Endothelial cell of umbilical vein (primary cell): ENCODE measurements around the gene CSRP1. TPM values are rescaled to one million over a fixed set of nuclear protein-coding genes. Genes with fewer than 3 reads are reported as not detected.
A peak's percentile ranks its signal among the peaks of the same experiment; 100 is the strongest.

ENCODE experiments used
- BruUV-seq: library from RNA; stranded (reverse); fragments of 400-500 nt; replicated peaks from 2 replicates; lab custom pipeline; 2021; lab: Mats Ljungman, UMichigan
- CTCF ChIA-PET: fragments of 300-600, 350-600 bp; sonication (Branson Sonifier 250); formaldehyde crosslinking; loops from one replicate; lab custom pipeline; 2021; ENCODE audit warnings: antibody characterized with exemption, inconsistent platforms; lab: Charles Lee
- POLR2A ChIA-PET: fragments of 300-600, 350-600 bp; sonication (Branson Sonifier 250); formaldehyde crosslinking; loops from one replicate; lab custom pipeline; 2021; ENCODE audit warnings: antibody characterized with exemption, inconsistent platforms; lab: Charles Lee
- DNase-seq: peaks from one replicate; pipeline ENCODE4 v3.0.0-alpha.2; 2011; ENCODE audit warnings: low read depth, low spot score
- FAIRE-seq: peaks from 2 replicates; lab custom pipeline; 2011; peaks lifted over from hg19 to GRCh38; lab: Jason Lieb, UNC
- H2AFZ ChIP-seq: 2 replicates; pipeline ENCODE4 v1.6.0; 2012; ENCODE audit warnings: low read depth, low read length, control low read depth, inconsistent platforms
- H3K27ac ChIP-seq: 2 replicates; pipeline ENCODE4 v1.5.1; 2011; ENCODE audit warnings: low read depth, mild to moderate bottlenecking, control low read depth, low read length, moderate library complexity; ENCODE audit not compliant: insufficient read depth
- H3K27me3 ChIP-seq, 2 experiments: 2 replicates each; pipeline versions ENCODE4 v1.6.0 to v1.6.1; 2011; ENCODE audit warnings: low read length in 2 of 2, mixed read lengths in 1 of 2; ENCODE audit not compliant: control insufficient read depth in 2 of 2, insufficient read depth in 2 of 2
- H3K36me3 ChIP-seq, 2 experiments: 2 replicates in 1 of 2; 3 replicates in 1 of 2; pipeline ENCODE4 v1.5.1; 2011; ENCODE audit warnings: low read length in 2 of 2, mild to moderate bottlenecking in 1 of 2, moderate library complexity in 1 of 2; ENCODE audit not compliant: control insufficient read depth in 2 of 2, insufficient read depth in 2 of 2; ENCODE audit errors: extremely low read depth in 1 of 2
- H3K4me1 ChIP-seq: 3 replicates; pipeline ENCODE4 v1.5.1; 2011; ENCODE audit warnings: mild to moderate bottlenecking, low read length; ENCODE audit not compliant: control insufficient read depth, insufficient read depth; ENCODE audit errors: extremely low read depth
- H3K4me2 ChIP-seq: 2 replicates; pipeline ENCODE4 v1.6.1; 2011; ENCODE audit warnings: low read length, control low read depth, mixed read lengths; ENCODE audit not compliant: insufficient read depth
- H3K4me3 ChIP-seq, 3 experiments: fragments of 200-600 bp in 1 of 3; sonication (generic), shearing (Covaris generic) in 1 of 3; replicated peaks in 1 of 3; 2 replicates each; pipeline ENCODE4 v1.5.1; 2011 to 2016; ENCODE audit warnings: control low read depth in 3 of 3, low read length in 3 of 3, mild to moderate bottlenecking in 2 of 3, inconsistent platforms in 1 of 3, low read depth in 1 of 3, moderate library complexity in 1 of 3; ENCODE audit not compliant: insufficient read depth in 1 of 3
- H3K79me2 ChIP-seq: 2 replicates; pipeline ENCODE4 v1.6.0; 2012; ENCODE audit warnings: low read length, inconsistent platforms; ENCODE audit not compliant: control insufficient read depth, insufficient read depth
- H3K9ac ChIP-seq: replicated peaks from 2 replicates; pipeline ENCODE3; 2011; ENCODE audit warnings: low read length, control low read depth; ENCODE audit not compliant: insufficient read depth; ENCODE audit errors: extremely low read depth
- H3K9me1 ChIP-seq: replicated peaks from 3 replicates; pipeline ENCODE4 v1.6.0; 2011; ENCODE audit warnings: mild to moderate bottlenecking, low read length; ENCODE audit not compliant: control insufficient read depth, insufficient read depth; ENCODE audit errors: extremely low read depth
- H3K9me3 ChIP-seq: replicated peaks from 2 replicates; pipeline ENCODE4 v1.5.1; 2012; ENCODE audit warnings: low read length, inconsistent platforms; ENCODE audit not compliant: control insufficient read depth, insufficient read depth
- H4K20me1 ChIP-seq: replicated peaks from 2 replicates; pipeline ENCODE3; 2011; ENCODE audit warnings: mild to moderate bottlenecking, low read length; ENCODE audit not compliant: control insufficient read depth, insufficient read depth; ENCODE audit errors: extremely low read depth
- CTCF ChIP-seq, 2 donors: IDR thresholded peaks; 1 replicate in 1 of 2; 2 replicates in 1 of 2; pipeline ENCODE4 v1.5.1; 2011; ENCODE audit warnings: low read length in 2 of 2, mild to moderate bottlenecking in 2 of 2, moderate library complexity in 2 of 2, control low read depth in 1 of 2, inconsistent platforms in 1 of 2, low read depth in 1 of 2; ENCODE audit not compliant: insufficient read depth in 1 of 2; ENCODE audit errors: extremely low read depth in 1 of 2
- EZH2 ChIP-seq: IDR thresholded peaks from 2 replicates; pipeline ENCODE4 v1.6.1; 2012; ENCODE audit warnings: borderline replicate concordance, low read depth, mild to moderate bottlenecking, moderate library complexity, low read length, inconsistent platforms; ENCODE audit not compliant: severe bottlenecking
- FOS ChIP-seq: IDR thresholded peaks from 2 replicates; pipeline ENCODE4 v1.6.1; 2011; ENCODE audit warnings: mild to moderate bottlenecking, low read length, moderate library complexity, borderline replicate concordance; ENCODE audit not compliant: insufficient read depth
- GATA2 ChIP-seq: IDR thresholded peaks from 2 replicates; pipeline ENCODE4 v1.7.0; 2011; ENCODE audit warnings: low read depth, mild to moderate bottlenecking, moderate library complexity, mixed read lengths, low read length; ENCODE audit not compliant: insufficient read length, insufficient read depth
- JUN ChIP-seq: IDR thresholded peaks from 2 replicates; pipeline ENCODE4 v1.6.1; 2011; ENCODE audit warnings: borderline replicate concordance, low read depth; ENCODE audit not compliant: insufficient read length, insufficient read depth
- MAX ChIP-seq: IDR thresholded peaks from 2 replicates; pipeline ENCODE4 v1.6.1; 2011; ENCODE audit not compliant: insufficient read depth, insufficient read length
- MYC ChIP-seq: IDR thresholded peaks from one replicate; pipeline ENCODE4 v1.6.1; 2011; ENCODE audit warnings: mild to moderate bottlenecking, low read depth, low read length
- POLR2A ChIP-seq: IDR thresholded peaks from 2 replicates; pipeline ENCODE4 v1.6.1; 2012; ENCODE audit warnings: low read depth, mild to moderate bottlenecking, control low read depth, low read length
- POLR2AphosphoS5 ChIP-seq: IDR thresholded peaks from 2 replicates; pipeline ENCODE4 v1.6.1; 2012; ENCODE audit warnings: low read depth, mild to moderate bottlenecking, control low read depth, low read length, moderate library complexity; ENCODE audit not compliant: insufficient read depth
- dilution Hi-C: fragments of 300-500 bp; cut with MboI; formaldehyde crosslinking; loops from one replicate; pipeline ENCODE4 v1.15.0; 2019; ENCODE audit warnings: low sequenced_read_pairs; ENCODE audit not compliant: extremely low pct_ligation_motif_present
- intact Hi-C: fragments of 100-400 bp; cut with micrococcal nuclease; formaldehyde crosslinking; loops from one replicate; pipeline ENCODE4 v1.10.0; 2022
- polyA plus RNA-seq, 4 experiments: library from polyadenylated mRNA; depleted of rRNA in 3 of 4; stranded (reverse) in 3 of 4; unstranded in 1 of 4; fragments of >200 nt; gene quantifications; 2 replicates each; pipeline versions ENCODE4 v1.2.1 to v1.2.3, GENCODE V29; 2011 to 2012; ENCODE audit warnings: missing spikeins in 1 of 4
- total RNA-seq: library from RNA; stranded (reverse); gene quantifications from 2 replicates; pipeline ENCODE4 v1.2.3, GENCODE V29; 2021

CSRP1 gene
- total and polyA plus RNA-seq, 2 donors (not counting 3 experiments of a cell fraction or from before 2014, with no cell fraction given): 393 to 510 TPM

GRCh38 chr1:201502511-201502857 lies 4.4 kb downstream of the CSRP1 start:
- Histone ChIP-seq H3K4me1 (peaks cover 59% of the 10 kb centered on the region), H2AFZ (no peak overlapping the region), H3K36me3 (peaks cover 3% of the 10 kb centered on the region in 2 experiments), H3K79me2 (peaks cover 91% of the 10 kb centered on the region), H3K9me3 (no peaks in the 10 kb centered on the region), H4K20me1 (no peaks in the 10 kb centered on the region), H3K9ac (peak overlapping the region; percentile 17), H3K9me1 (no peaks in the 10 kb centered on the region), H3K4me2 (peak overlapping the region; percentile 48), H3K4me3 (no peak overlapping the region), H3K27me3 (no peaks in the 10 kb centered on the region), H3K27ac (peak overlapping the region; percentile 89)
- dilution Hi-C loops: no loop called here
- FAIRE-seq (no peak), DNase-seq (no peak)
- ChIA-PET POLR2A (interaction anchor here (0.7 to 7.8 kb wide), 6 partner anchors 8 to 210 kb away, joined by 3 to 124 read pairs (median 14); no protein-coding TSS in a partner anchor), CTCF (interaction anchor here (3.2 to 28.3 kb wide), 3 partner anchors 3 to 67 kb away, joined by 17 to 1317 read pairs (median 1317); partner anchors contain the start of gene CSRP1)
- intact Hi-C loops: no loop called here
- TF ChIP-seq EZH2: no peak
- TF ChIP-seq FOS: no peak
- TF ChIP-seq CTCF (IDR thresholded peaks at IDR 0.05; ENCODE audit: extremely low read depth in 1 of 2, insufficient read depth in 1 of 2, low read depth in 1 of 2, low read length in 2 of 2): no peak
- no peak for TF ChIP-seq JUN
- no peak for TF ChIP-seq MYC
- no peak for TF ChIP-seq POLR2A
- TF ChIP-seq MAX: no peak
- no peak for TF ChIP-seq POLR2AphosphoS5
- no peak for TF ChIP-seq GATA2
- BruUV-seq: no TSS peak
